SK-N-SH (cell line): Measurements from ENCODE around the gene SOCS4. TPM values are rescaled to one million over a fixed set of nuclear protein-coding genes. Genes with fewer than 3 reads are reported as not detected.

Source experiments
- CTCF ChIA-PET: fragments of 300-600, 350-600 bp; formaldehyde crosslinking; extraction: SDS; loops from one replicate; lab custom pipeline; 2021; lab: Yijun Ruan, JAX
- POLR2A ChIA-PET: fragments of 350-600 bp; sonication (Branson Sonifier 250); formaldehyde crosslinking; extraction: SDS; loops from one replicate; lab custom pipeline; 2020; ENCODE audit warnings: antibody characterized with exemption, inconsistent platforms; lab: Yijun Ruan, JAX
- DNase-seq: peaks from one replicate; pipeline ENCODE4 v3.0.0; 2012
- H2AFZ ChIP-seq: fragments of 200-600 bp; sonication (generic); 2 replicates; pipeline ENCODE4 v1.8.1; 2016; ENCODE audit warnings: antibody characterized with exemption, mild to moderate bottlenecking, low read depth
- H3F3A ChIP-seq: fragments of 200-600 bp; sonication (generic); replicated peaks from 2 replicates; pipeline ENCODE3; 2016; ENCODE audit warnings: antibody characterized with exemption, mild to moderate bottlenecking; ENCODE audit not compliant: insufficient read depth
- H3K27ac ChIP-seq, 2 experiments: fragments of 200-500 bp in 1 of 2; fragments of 200-600 bp in 1 of 2; sonication (Bioruptor generic) in 1 of 2; sonication (generic), shearing (Covaris generic) in 1 of 2; 2 replicates each; pipeline versions ENCODE4 v1.5.1 to v1.6.1; 2014 to 2016; ENCODE audit warnings: low read depth in 2 of 2, inconsistent platforms in 1 of 2, low read length in 1 of 2, mild to moderate bottlenecking in 1 of 2, mixed read lengths in 1 of 2
- H3K27me3 ChIP-seq: fragments of 200-600 bp; sonication (generic), shearing (Covaris generic); 2 replicates; pipeline ENCODE4 v1.6.1; 2016; ENCODE audit warnings: mixed run types; ENCODE audit not compliant: insufficient read depth
- H3K36me3 ChIP-seq, 2 experiments: fragments of 200-500 bp in 1 of 2; fragments of 200-600 bp in 1 of 2; sonication (Bioruptor generic) in 1 of 2; sonication (generic) in 1 of 2; replicated peaks in 1 of 2; 2 replicates each; pipeline versions ENCODE3 to v1.5.1; 2014 to 2016; ENCODE audit warnings: low read length in 1 of 2, mild to moderate bottlenecking in 1 of 2; ENCODE audit not compliant: insufficient read depth in 2 of 2, control insufficient read depth in 1 of 2
- H3K4me1 ChIP-seq, 2 experiments: fragments of 200-500 bp in 1 of 2; fragments of 200-600 bp in 1 of 2; sonication (Bioruptor generic) in 1 of 2; sonication (generic), shearing (Covaris generic) in 1 of 2; 2 replicates each; pipeline versions ENCODE4 v1.5.1 to v1.6.1; 2014 to 2016; ENCODE audit warnings: low read depth in 1 of 2, low read length in 1 of 2, mixed run types in 1 of 2; ENCODE audit not compliant: insufficient read depth in 2 of 2, control insufficient read depth in 1 of 2
- H3K4me2 ChIP-seq: fragments of 200-600 bp; sonication (generic), shearing (Covaris generic); 2 replicates; pipeline ENCODE4 v1.6.1; 2017; ENCODE audit warnings: mixed run types
- H3K4me3 ChIP-seq, 2 experiments: fragments of 200-500 bp in 1 of 2; fragments of 200-600 bp in 1 of 2; sonication (Bioruptor generic) in 1 of 2; sonication (generic), shearing (Covaris generic) in 1 of 2; 2 replicates each; pipeline versions ENCODE4 v1.5.1 to v1.8.1; 2014 to 2016; ENCODE audit warnings: low read depth in 2 of 2, inconsistent platforms in 1 of 2, low read length in 1 of 2, mild to moderate bottlenecking in 1 of 2, mixed read lengths in 1 of 2, moderate library complexity in 1 of 2
- H3K79me2 ChIP-seq: fragments of 200-600 bp; sonication (generic); 2 replicates; pipeline ENCODE4 v1.8.1; 2017; ENCODE audit warnings: mild to moderate bottlenecking; ENCODE audit not compliant: insufficient read depth
- H3K9ac ChIP-seq: fragments of 200-600 bp; sonication (generic); 2 replicates; pipeline ENCODE4 v1.6.1; 2017; ENCODE audit warnings: mixed run types
- H3K9me2 ChIP-seq: fragments of 200-600 bp; sonication (generic); 2 replicates; pipeline ENCODE4 v1.6.1; 2017; ENCODE audit warnings: mixed run types
- H3K9me3 ChIP-seq: fragments of 200-600 bp; sonication (generic); 2 replicates; pipeline ENCODE4 v1.6.1; 2017; ENCODE audit warnings: mixed run types, mild to moderate bottlenecking, moderate library complexity
- H4K20me1 ChIP-seq: fragments of 200-600 bp; sonication (generic); 2 replicates; pipeline ENCODE4 v1.6.1; 2017; ENCODE audit warnings: mild to moderate bottlenecking, mixed run types; ENCODE audit not compliant: insufficient read depth
- CHD2 ChIP-seq: fragments of 150-350 bp; IDR thresholded peaks from 2 replicates; pipeline ENCODE4 v1.6.1; 2018; ENCODE audit warnings: low read length; ENCODE audit not compliant: partially characterized antibody
- ELF1 ChIP-seq: IDR thresholded peaks from 2 replicates; pipeline ENCODE4 v1.4.0; 2012
- EZH2phosphoT487 ChIP-seq: fragments of 200-600 bp; sonication (generic); IDR thresholded peaks from 2 replicates; pipeline ENCODE4 v1.6.1; 2017; ENCODE audit warnings: low read depth, mixed run types, mild to moderate bottlenecking, antibody characterized with exemption, moderate library complexity, borderline replicate concordance
- FOXJ3 ChIP-seq: sonication (generic); formaldehyde crosslinking; IDR thresholded peaks from 2 replicates; pipeline ENCODE4 v1.5.1; 2020; ENCODE audit warnings: mild to moderate bottlenecking, missing genetic modification reagents
- GABPA ChIP-seq: IDR thresholded peaks from 2 replicates; pipeline ENCODE4 v1.4.0; 2012; ENCODE audit warnings: low read depth, mild to moderate bottlenecking
- MEF2A ChIP-seq: IDR thresholded peaks from 2 replicates; pipeline ENCODE4 v1.4.0; 2012; ENCODE audit warnings: low read depth, borderline replicate concordance
- MXI1 ChIP-seq: IDR thresholded peaks from 2 replicates; pipeline ENCODE4 v1.6.1; 2012; ENCODE audit warnings: mild to moderate bottlenecking, low read depth, low read length, improper control_type of control experiment
- NFIC ChIP-seq: IDR thresholded peaks from 2 replicates; pipeline ENCODE4 v1.4.0; 2012; ENCODE audit warnings: borderline replicate concordance
- NRF1 ChIP-seq: IDR thresholded peaks from 2 replicates; pipeline ENCODE4 v1.6.1; 2012; ENCODE audit warnings: low read depth, mild to moderate bottlenecking, low read length
- POLR2AphosphoS5 ChIP-seq: IDR thresholded peaks from 2 replicates; pipeline ENCODE4 v1.6.1; 2012; ENCODE audit warnings: low read depth, low read length
- RCOR1 ChIP-seq: fragments of 150-350 bp; IDR thresholded peaks from 2 replicates; pipeline ENCODE4 v1.6.1; 2017; ENCODE audit warnings: antibody characterized with exemption, low read length
- RFX5 ChIP-seq: IDR thresholded peaks from 2 replicates; pipeline ENCODE4 v1.6.1; 2012; ENCODE audit warnings: mild to moderate bottlenecking, improper control_type of control experiment, low read length
- RXRA ChIP-seq: IDR thresholded peaks from 2 replicates; pipeline ENCODE4 v1.4.0; 2012; ENCODE audit warnings: low read depth, mild to moderate bottlenecking, borderline replicate concordance
- SIN3A ChIP-seq: IDR thresholded peaks from 2 replicates; pipeline ENCODE4 v1.6.1; 2012; ENCODE audit warnings: low read depth, mild to moderate bottlenecking, low read length, moderate library complexity, borderline replicate concordance
- TAF1 ChIP-seq: IDR thresholded peaks from 2 replicates; pipeline ENCODE4 v1.6.1; 2012; ENCODE audit warnings: low read depth, mild to moderate bottlenecking, low read length, moderate library complexity, borderline replicate concordance
- TCF12 ChIP-seq: IDR thresholded peaks from 2 replicates; pipeline ENCODE4 v1.4.0; 2012
- YY1 ChIP-seq: IDR thresholded peaks from 2 replicates; pipeline ENCODE4 v1.4.0; 2012; ENCODE audit warnings: low read depth, mild to moderate bottlenecking
- WGBS: methylation state at CpG from one replicate; pipeline ENCODE4 v1.1.6; 2017; ENCODE audit warnings: low lambda C conversion rate; 5-methylcytosine and 5-hydroxymethylcytosine counted together
- polyA plus RNA-seq, 3 experiments: library from polyadenylated mRNA; depleted of rRNA; stranded (reverse); fragments of >200 nt; gene quantifications; 2 replicates each; pipeline ENCODE4 v1.2.3, GENCODE V29; 2012
- TF ChIP-seq, protein P1 (sequence below): IDR thresholded peaks from 2 replicates; pipeline ENCODE4 v1.4.0; 2012; ENCODE audit warnings: low read depth, borderline replicate concordance
- TF ChIP-seq, protein P2 (sequence below): IDR thresholded peaks from 2 replicates; pipeline ENCODE4 v1.4.0; 2012; ENCODE audit warnings: low read depth
- TF ChIP-seq, protein P3 (sequence below): IDR thresholded peaks from 2 replicates; pipeline ENCODE4 v1.6.1; 2012; ENCODE audit warnings: mild to moderate bottlenecking, low read depth, low read length, moderate library complexity
- TF ChIP-seq, protein P4 (sequence below): fragments of 150-350 bp; IDR thresholded peaks from 2 replicates; pipeline ENCODE4 v1.6.1; 2016; ENCODE audit warnings: mild to moderate bottlenecking, low read depth, low read length

Gene SOCS4, protein sequence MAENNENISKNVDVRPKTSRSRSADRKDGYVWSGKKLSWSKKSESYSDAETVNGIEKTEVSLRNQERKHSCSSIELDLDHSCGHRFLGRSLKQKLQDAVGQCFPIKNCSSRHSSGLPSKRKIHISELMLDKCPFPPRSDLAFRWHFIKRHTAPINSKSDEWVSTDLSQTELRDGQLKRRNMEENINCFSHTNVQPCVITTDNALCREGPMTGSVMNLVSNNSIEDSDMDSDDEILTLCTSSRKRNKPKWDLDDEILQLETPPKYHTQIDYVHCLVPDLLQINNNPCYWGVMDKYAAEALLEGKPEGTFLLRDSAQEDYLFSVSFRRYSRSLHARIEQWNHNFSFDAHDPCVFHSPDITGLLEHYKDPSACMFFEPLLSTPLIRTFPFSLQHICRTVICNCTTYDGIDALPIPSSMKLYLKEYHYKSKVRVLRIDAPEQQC
- 2.2 and 3.2 TPM in 2 replicates for polyA plus RNA-seq (2012; rRNA removed)
- 3.5 and 3.9 TPM in 2 replicates for polyA plus RNA-seq (2012; cell fraction: cytosol; rRNA removed)
- polyA plus RNA-seq (2012; cell fraction: nucleus; rRNA removed), result 2.2 and 5.0 TPM in 2 replicates

DNA sequence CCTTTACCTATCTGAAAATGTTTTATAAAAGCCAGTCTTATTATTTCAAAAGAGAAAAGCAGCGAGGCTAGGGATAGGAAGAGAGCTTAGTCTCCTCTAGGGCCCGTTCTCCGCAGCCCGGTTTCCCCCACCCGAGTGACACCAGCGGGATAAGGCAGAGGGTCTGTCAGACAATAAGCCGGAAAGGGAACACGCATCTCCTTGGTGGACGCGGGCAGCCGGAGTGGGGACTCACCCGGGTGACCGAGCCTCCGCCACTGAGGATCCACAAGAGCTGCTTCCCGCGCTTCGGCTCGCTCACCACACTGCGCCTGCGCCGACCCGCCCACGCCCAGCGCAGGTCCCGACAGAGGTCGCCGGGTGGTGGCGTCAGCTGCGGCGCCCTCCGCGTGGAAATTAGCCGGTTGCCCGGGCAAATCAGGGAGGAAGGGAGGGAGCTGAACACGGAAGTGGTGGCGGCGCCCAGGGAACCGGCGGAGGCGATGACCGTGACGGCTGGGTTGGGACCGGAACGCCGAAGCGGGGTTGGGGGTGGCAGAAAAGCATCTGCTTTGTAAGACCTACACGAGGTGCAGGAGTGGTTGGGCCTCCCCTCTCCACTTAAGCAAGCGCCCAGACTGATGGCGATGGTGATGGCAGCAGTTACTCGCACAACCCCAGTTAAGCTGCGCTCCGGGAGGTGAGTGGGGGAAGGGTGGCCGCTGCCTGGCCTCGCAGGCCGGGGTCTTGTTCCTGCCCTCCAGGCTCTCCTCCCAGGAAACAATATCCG is at the start of gene SOCS4, which contains the start of gene WDHD1:
Gene SOCS4, plus strand, starts transcription at position 444 of the 769 bp plus-strand sequence. CDS start 15,806 bp downstream, outside the sequence.
Gene WDHD1, minus strand, starts transcription at position 307 of the 769 bp plus-strand sequence. CDS start 312 bp downstream, outside the sequence.
- H3K36me3 ChIP-seq, result peaks cover 6 to 9% of the 10 kb centered on the region in 2 experiments
- H3K9me3 ChIP-seq, result no peaks in the 10 kb centered on the region
- POLR2A ChIA-PET, result interaction anchor here (0.8 to 3.0 kb wide), 8 partner anchors 12 to 461 kb away, joined by 3 to 32 read pairs (median 4); partner anchors contain the start of gene MAPK1IP1L
- DNase-seq, result peak; percentile 96
- peak within 1 kb of the TSS; percentile 69 to 73 for H3K4me3 ChIP-seq
- H2AFZ ChIP-seq, result peak within 1 kb of the TSS; percentile 93
- H3K4me2 ChIP-seq, result peak within 1 kb of the TSS; percentile 87
- H3K79me2 ChIP-seq, result peaks cover 83% of the 10 kb centered on the region
- H3K9me2 ChIP-seq, result no peaks in the 10 kb centered on the region
- no peaks in the 10 kb centered on the region for H3K27me3 ChIP-seq
- TF ChIP-seq FOXJ3 (CRISPR knock-in tag), result no peak
- peak; percentile 96 for TF ChIP-seq MXI1
- peak; percentile 91; the same call in 1 of the 2 replicates for TF ChIP-seq POLR2AphosphoS5
- TF ChIP-seq ELF1, result peak; percentile 96
- TF ChIP-seq, protein P1, sequence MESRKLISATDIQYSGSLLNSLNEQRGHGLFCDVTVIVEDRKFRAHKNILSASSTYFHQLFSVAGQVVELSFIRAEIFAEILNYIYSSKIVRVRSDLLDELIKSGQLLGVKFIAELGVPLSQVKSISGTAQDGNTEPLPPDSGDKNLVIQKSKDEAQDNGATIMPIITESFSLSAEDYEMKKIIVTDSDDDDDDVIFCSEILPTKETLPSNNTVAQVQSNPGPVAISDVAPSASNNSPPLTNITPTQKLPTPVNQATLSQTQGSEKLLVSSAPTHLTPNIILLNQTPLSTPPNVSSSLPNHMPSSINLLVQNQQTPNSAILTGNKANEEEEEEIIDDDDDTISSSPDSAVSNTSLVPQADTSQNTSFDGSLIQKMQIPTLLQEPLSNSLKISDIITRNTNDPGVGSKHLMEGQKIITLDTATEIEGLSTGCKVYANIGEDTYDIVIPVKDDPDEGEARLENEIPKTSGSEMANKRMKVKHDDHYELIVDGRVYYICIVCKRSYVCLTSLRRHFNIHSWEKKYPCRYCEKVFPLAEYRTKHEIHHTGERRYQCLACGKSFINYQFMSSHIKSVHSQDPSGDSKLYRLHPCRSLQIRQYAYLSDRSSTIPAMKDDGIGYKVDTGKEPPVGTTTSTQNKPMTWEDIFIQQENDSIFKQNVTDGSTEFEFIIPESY, result no peak
- TF ChIP-seq, protein P2, sequence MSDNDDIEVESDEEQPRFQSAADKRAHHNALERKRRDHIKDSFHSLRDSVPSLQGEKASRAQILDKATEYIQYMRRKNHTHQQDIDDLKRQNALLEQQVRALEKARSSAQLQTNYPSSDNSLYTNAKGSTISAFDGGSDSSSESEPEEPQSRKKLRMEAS, result peak; percentile 91; the same call in 1 of the 2 replicates
- no peak for TF ChIP-seq RCOR1
- peak; percentile 54 for TF ChIP-seq RFX5
- peak; percentile 95; the same call in 1 of the 2 replicates for TF ChIP-seq SIN3A
- no peak for TF ChIP-seq EZH2phosphoT487
- TF ChIP-seq TCF12, result peak; percentile 38; the same call in 1 of the 2 replicates
- no peak for TF ChIP-seq MEF2A
- TF ChIP-seq NFIC, result no peak
- TF ChIP-seq, protein P3, sequence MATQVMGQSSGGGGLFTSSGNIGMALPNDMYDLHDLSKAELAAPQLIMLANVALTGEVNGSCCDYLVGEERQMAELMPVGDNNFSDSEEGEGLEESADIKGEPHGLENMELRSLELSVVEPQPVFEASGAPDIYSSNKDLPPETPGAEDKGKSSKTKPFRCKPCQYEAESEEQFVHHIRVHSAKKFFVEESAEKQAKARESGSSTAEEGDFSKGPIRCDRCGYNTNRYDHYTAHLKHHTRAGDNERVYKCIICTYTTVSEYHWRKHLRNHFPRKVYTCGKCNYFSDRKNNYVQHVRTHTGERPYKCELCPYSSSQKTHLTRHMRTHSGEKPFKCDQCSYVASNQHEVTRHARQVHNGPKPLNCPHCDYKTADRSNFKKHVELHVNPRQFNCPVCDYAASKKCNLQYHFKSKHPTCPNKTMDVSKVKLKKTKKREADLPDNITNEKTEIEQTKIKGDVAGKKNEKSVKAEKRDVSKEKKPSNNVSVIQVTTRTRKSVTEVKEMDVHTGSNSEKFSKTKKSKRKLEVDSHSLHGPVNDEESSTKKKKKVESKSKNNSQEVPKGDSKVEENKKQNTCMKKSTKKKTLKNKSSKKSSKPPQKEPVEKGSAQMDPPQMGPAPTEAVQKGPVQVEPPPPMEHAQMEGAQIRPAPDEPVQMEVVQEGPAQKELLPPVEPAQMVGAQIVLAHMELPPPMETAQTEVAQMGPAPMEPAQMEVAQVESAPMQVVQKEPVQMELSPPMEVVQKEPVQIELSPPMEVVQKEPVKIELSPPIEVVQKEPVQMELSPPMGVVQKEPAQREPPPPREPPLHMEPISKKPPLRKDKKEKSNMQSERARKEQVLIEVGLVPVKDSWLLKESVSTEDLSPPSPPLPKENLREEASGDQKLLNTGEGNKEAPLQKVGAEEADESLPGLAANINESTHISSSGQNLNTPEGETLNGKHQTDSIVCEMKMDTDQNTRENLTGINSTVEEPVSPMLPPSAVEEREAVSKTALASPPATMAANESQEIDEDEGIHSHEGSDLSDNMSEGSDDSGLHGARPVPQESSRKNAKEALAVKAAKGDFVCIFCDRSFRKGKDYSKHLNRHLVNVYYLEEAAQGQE, result no peak
- TF ChIP-seq, protein P4, sequence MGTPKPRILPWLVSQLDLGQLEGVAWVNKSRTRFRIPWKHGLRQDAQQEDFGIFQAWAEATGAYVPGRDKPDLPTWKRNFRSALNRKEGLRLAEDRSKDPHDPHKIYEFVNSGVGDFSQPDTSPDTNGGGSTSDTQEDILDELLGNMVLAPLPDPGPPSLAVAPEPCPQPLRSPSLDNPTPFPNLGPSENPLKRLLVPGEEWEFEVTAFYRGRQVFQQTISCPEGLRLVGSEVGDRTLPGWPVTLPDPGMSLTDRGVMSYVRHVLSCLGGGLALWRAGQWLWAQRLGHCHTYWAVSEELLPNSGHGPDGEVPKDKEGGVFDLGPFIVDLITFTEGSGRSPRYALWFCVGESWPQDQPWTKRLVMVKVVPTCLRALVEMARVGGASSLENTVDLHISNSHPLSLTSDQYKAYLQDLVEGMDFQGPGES, result no peak
- no peak for TF ChIP-seq RXRA
- peak; percentile 76 for TF ChIP-seq TAF1
- peak; percentile 66; the same call in 1 of the 2 replicates for TF ChIP-seq YY1
- TF ChIP-seq CHD2, result peak; percentile 79
- peak; percentile 78 for TF ChIP-seq NRF1
- TF ChIP-seq GABPA, result peak; percentile 71
- peaks cover 32% of the 10 kb centered on the region for H4K20me1 ChIP-seq
- WGBS, result 1% methylated on average over 34 of the region's 56 CpGs
- CTCF ChIA-PET, result interaction anchor here (1.0 to 7.0 kb wide), 6 partner anchors 10 to 463 kb away, joined by 3 to 40 read pairs (median 4); partner anchors contain the start of genes MAPK1IP1L and SAMD4A
- peaks cover 17 to 19% of the 10 kb centered on the region in 2 experiments; a peak in 3 of 4 replicates for H3K4me1 ChIP-seq
- H3K9ac ChIP-seq, result peak within 1 kb of the TSS; percentile 94
- H3K27ac ChIP-seq, result peak within 1 kb of the TSS; percentile 78 to 84
- H3F3A ChIP-seq, result no peaks in the 10 kb centered on the region
